ENCODE data around the gene CSNK2A1. TPM values are rescaled to one million over a fixed set of nuclear protein-coding genes. Genes with fewer than 3 reads are reported as not detected.

CSNK2A1 gene
- total RNA-seq, 1 experiment from 2014 or later = 205 TPM

GRCh38 chr20:428658-429200, 114.9 kb downstream of the CSNK2A1 start:
- ChIA-PET POLR2A (no interaction called here), CTCF (no interaction called here)
- Mint-ChIP-seq H3K27me3 (ENCODE audit: insufficient read depth, unreplicated experiment) (no peaks in the 10 kb centered on the region), H3K36me3 (ENCODE audit: insufficient read depth, unreplicated experiment) (peaks cover 66% of the 10 kb centered on the region), H3K4me1 (ENCODE audit: low read depth, unreplicated experiment) (no peaks in the 10 kb centered on the region), H3K4me3 (ENCODE audit: unreplicated experiment) (no peak overlapping the region), H3K9me3 (ENCODE audit: unreplicated experiment) (no peaks in the 10 kb centered on the region), H3K27ac (ENCODE audit: unreplicated experiment) (peak overlapping the region; percentile 50)
- intact Hi-C loops (cut with micrococcal nuclease; ENCODE audit: unreplicated experiment) = no loop called here
- peak in 1 of 2 experiments; percentile 13 for TF ChIP-seq CTCF (IDR thresholded peaks at IDR 0.05; ENCODE audit: insufficient read depth in 1 of 2, low read depth in 1 of 2, low read length in 1 of 2, severe bottlenecking in 1 of 2, unreplicated experiment in 1 of 2)
- no TSS peak for BruUV-seq (replicated peaks)
- H3K36me3 ChIP-seq (ENCODE audit: control insufficient read depth, insufficient read depth, low read length) = no peaks in the 10 kb centered on the region
- H3K4me1 ChIP-seq = no peaks in the 10 kb centered on the region
- peak in 1 of 2 experiments; percentile 52 for DNase-seq
- no peak overlapping the region for H3K4me3 ChIP-seq (ENCODE audit: low read depth, low read length)
- no peaks in the 10 kb centered on the region for H3K27me3 ChIP-seq (replicated peaks; ENCODE audit: control insufficient read depth, insufficient read depth, low read length)
- no peaks in the 10 kb centered on the region for H3K9me3 ChIP-seq

- H3K27ac Mint-ChIP-seq (ENCODE audit: unreplicated experiment) = peak overlapping the region; percentile 50
- Histone ChIP-seq H3K4me3 (ENCODE audit: low read depth, low read length) (no peak overlapping the region), H3K4me1 (no peaks in the 10 kb centered on the region), H3K9me3 (no peaks in the 10 kb centered on the region), H3K27me3 (replicated peaks; ENCODE audit: control insufficient read depth, insufficient read depth, low read length) (no peaks in the 10 kb centered on the region), H3K36me3 (ENCODE audit: control insufficient read depth, insufficient read depth, low read length) (no peaks in the 10 kb centered on the region)
- TF ChIP-seq CTCF (IDR thresholded peaks at IDR 0.05; ENCODE audit: insufficient read depth in 1 of 2, low read depth in 1 of 2, low read length in 1 of 2, severe bottlenecking in 1 of 2, unreplicated experiment in 1 of 2) = no peak
- no peak for DNase-seq
- no peaks in the 10 kb centered on the region for H3K4me1 Mint-ChIP-seq (ENCODE audit: low read depth, unreplicated experiment)
- ChIA-PET CTCF (no interaction called here), POLR2A (no interaction called here)
- H3K9me3 Mint-ChIP-seq (ENCODE audit: unreplicated experiment) = no peaks in the 10 kb centered on the region
- H3K27me3 Mint-ChIP-seq (ENCODE audit: insufficient read depth, unreplicated experiment) = no peaks in the 10 kb centered on the region
- no peak overlapping the region for H3K4me3 Mint-ChIP-seq (ENCODE audit: unreplicated experiment)
- no TSS peak for BruUV-seq (replicated peaks)
- H3K36me3 Mint-ChIP-seq (ENCODE audit: insufficient read depth, unreplicated experiment) = peaks cover 60% of the 10 kb centered on the region
- intact Hi-C loops (cut with micrococcal nuclease; ENCODE audit: unreplicated experiment) = no loop called here
Observed at GRCh38 chr20:427849-428657, 115.5 kb downstream of the CSNK2A1 start.

- BruUV-seq (replicated peaks) = no TSS peak
- intact Hi-C loops (cut with micrococcal nuclease; ENCODE audit: unreplicated experiment) = no loop called here
- H3K4me1 Mint-ChIP-seq (ENCODE audit: low read depth, unreplicated experiment) = no peaks in the 10 kb centered on the region
- Histone ChIP-seq H3K4me1 (no peaks in the 10 kb centered on the region), H3K9me3 (no peaks in the 10 kb centered on the region), H3K4me3 (ENCODE audit: low read depth, low read length) (no peak overlapping the region), H3K36me3 (ENCODE audit: control insufficient read depth, insufficient read depth, low read length) (peaks cover 1% of the 10 kb centered on the region; the same call in 1 of the 2 replicates), H3K27me3 (replicated peaks; ENCODE audit: control insufficient read depth, insufficient read depth, low read length) (no peaks in the 10 kb centered on the region)
- peaks cover 58% of the 10 kb centered on the region for H3K36me3 Mint-ChIP-seq (ENCODE audit: insufficient read depth, unreplicated experiment)
- POLR2A ChIA-PET = interaction anchor here (0.7 kb wide), 1 partner anchor 8 kb away, joined by 3 read pairs; no protein-coding TSS in a partner anchor
- no peak for TF ChIP-seq CTCF (IDR thresholded peaks at IDR 0.05; ENCODE audit: insufficient read depth in 1 of 2, low read depth in 1 of 2, low read length in 1 of 2, severe bottlenecking in 1 of 2, unreplicated experiment in 1 of 2)
- no peak for DNase-seq
- no peaks in the 10 kb centered on the region for H3K9me3 Mint-ChIP-seq (ENCODE audit: unreplicated experiment)
- H3K4me3 Mint-ChIP-seq (ENCODE audit: unreplicated experiment) = no peak overlapping the region
- H3K27me3 Mint-ChIP-seq (ENCODE audit: insufficient read depth, unreplicated experiment) = no peaks in the 10 kb centered on the region
- H3K27ac Mint-ChIP-seq (ENCODE audit: unreplicated experiment) = no peak overlapping the region
- CTCF ChIA-PET = no interaction called here
Observed at GRCh38 chr20:427401-427800, 116.2 kb downstream of the CSNK2A1 start.
